Parathyroid adenoma (tissue), 2 donors: ENCODE results near the gene POU3F1.

Source experiments
- H2AFZ ChIP-seq: fragments of 300-600 bp; sonication (generic); one replicate; pipeline ENCODE4 v1.7.0; 2017; ENCODE audit warnings: antibody characterized with exemption, mild to moderate bottlenecking
- H3K27ac ChIP-seq: fragments of 300-600 bp; sonication (generic); one replicate; pipeline ENCODE4 v1.7.0; 2017
- H3K27me3 ChIP-seq: fragments of 300-600 bp; sonication (generic); one replicate; pipeline ENCODE4 v1.7.0; 2017; ENCODE audit warnings: low read length; ENCODE audit not compliant: control insufficient read depth, insufficient read depth
- H3K36me3 ChIP-seq: fragments of 300-600 bp; sonication (generic); one replicate; pipeline ENCODE4 v1.7.0; 2017; ENCODE audit warnings: low read length; ENCODE audit not compliant: control insufficient read depth, insufficient read depth
- H3K4me1 ChIP-seq: fragments of 300-600 bp; sonication (generic); one replicate; pipeline ENCODE4 v1.7.0; 2017; ENCODE audit warnings: control low read depth
- H3K4me2 ChIP-seq: fragments of 300-600 bp; sonication (generic); one replicate; pipeline ENCODE4 v1.7.0; 2017; ENCODE audit warnings: low read length
- H3K4me3 ChIP-seq: fragments of 300-600 bp; sonication (generic); one replicate; pipeline ENCODE4 v1.7.0; 2017; ENCODE audit warnings: low read depth, low read length
- H3K79me2 ChIP-seq: fragments of 300-600 bp; sonication (generic); one replicate; pipeline ENCODE4 v1.7.0; 2017; ENCODE audit warnings: control low read depth
- H3K9ac ChIP-seq: fragments of 300-600 bp; sonication (generic); one replicate; pipeline ENCODE4 v1.7.0; 2017; ENCODE audit warnings: mild to moderate bottlenecking
- H3K9me3 ChIP-seq: fragments of 300-600 bp; sonication (generic); one replicate; pipeline ENCODE4 v1.7.0; 2017; ENCODE audit warnings: low read length; ENCODE audit not compliant: control insufficient read depth
- TF ChIP-seq, protein P1 (sequence below): fragments of 300-600 bp; sonication (generic); IDR thresholded peaks from one replicate; pipeline ENCODE4 v1.7.0; 2017; ENCODE audit warnings: antibody characterized with exemption, mild to moderate bottlenecking
- donor health status: primary hyperparathyroidism.

Gene POU3F1

GRCh38 chr1:37994886-37995566 is 51.6 kb downstream of the POU3F1 start:
- H3K4me1 ChIP-seq: no peaks in the 10 kb centered on the region

More at GRCh38 chr1:37994886-37995566, 51.6 kb downstream of the POU3F1 start:
- Histone ChIP-seq H3K4me3 (no peak overlapping the region), H3K27me3 (no peaks in the 10 kb centered on the region), H2AFZ (no peak overlapping the region), H3K9me3 (no peaks in the 10 kb centered on the region), H3K36me3 (no peaks in the 10 kb centered on the region), H3K9ac (no peak overlapping the region), H3K79me2 (no peaks in the 10 kb centered on the region), H3K27ac (no peak overlapping the region), H3K4me2 (no peak overlapping the region)
- TF ChIP-seq, protein P1, sequence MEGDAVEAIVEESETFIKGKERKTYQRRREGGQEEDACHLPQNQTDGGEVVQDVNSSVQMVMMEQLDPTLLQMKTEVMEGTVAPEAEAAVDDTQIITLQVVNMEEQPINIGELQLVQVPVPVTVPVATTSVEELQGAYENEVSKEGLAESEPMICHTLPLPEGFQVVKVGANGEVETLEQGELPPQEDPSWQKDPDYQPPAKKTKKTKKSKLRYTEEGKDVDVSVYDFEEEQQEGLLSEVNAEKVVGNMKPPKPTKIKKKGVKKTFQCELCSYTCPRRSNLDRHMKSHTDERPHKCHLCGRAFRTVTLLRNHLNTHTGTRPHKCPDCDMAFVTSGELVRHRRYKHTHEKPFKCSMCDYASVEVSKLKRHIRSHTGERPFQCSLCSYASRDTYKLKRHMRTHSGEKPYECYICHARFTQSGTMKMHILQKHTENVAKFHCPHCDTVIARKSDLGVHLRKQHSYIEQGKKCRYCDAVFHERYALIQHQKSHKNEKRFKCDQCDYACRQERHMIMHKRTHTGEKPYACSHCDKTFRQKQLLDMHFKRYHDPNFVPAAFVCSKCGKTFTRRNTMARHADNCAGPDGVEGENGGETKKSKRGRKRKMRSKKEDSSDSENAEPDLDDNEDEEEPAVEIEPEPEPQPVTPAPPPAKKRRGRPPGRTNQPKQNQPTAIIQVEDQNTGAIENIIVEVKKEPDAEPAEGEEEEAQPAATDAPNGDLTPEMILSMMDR: no peak
